GM12872 (cell line): ENCODE measurements around the gene PDSS1.

Experiments
- CTCF ChIP-seq: IDR thresholded peaks from 3 replicates; pipeline ENCODE4 v1.5.1; 2011; ENCODE audit warnings: low read depth, mild to moderate bottlenecking, low read length, moderate library complexity; ENCODE audit not compliant: insufficient read depth

The PDSS1 gene

DNA sequence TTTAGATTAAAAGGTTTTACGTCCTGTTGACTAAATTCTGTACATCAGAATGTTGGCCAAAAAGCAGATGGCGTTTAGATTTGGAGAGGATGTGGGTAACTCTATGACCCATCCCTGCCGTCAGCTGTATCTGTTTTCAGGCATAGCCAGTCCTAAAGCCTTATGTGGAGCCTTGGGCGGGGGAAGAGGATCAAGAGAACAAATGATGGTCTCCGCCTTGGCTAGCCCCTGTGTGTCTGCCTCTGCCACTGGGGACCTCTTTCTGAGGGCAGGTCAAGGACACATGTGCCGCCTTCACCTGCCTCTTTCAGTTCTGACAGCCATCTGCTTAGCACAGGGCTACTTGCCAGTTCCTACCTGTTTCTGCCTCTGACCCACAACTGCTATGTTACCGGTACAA, 24.1 kb downstream of the PDSS1 start:
- no peak for TF ChIP-seq CTCF

GRCh38 chr10:26723016-26723415, 25.5 kb downstream of the PDSS1 start:
- no peak for TF ChIP-seq CTCF

GRCh38 chr10:26725837-26726727, 28.6 kb downstream of the PDSS1 start:
- TF ChIP-seq CTCF, result peak; percentile 71

DNA sequence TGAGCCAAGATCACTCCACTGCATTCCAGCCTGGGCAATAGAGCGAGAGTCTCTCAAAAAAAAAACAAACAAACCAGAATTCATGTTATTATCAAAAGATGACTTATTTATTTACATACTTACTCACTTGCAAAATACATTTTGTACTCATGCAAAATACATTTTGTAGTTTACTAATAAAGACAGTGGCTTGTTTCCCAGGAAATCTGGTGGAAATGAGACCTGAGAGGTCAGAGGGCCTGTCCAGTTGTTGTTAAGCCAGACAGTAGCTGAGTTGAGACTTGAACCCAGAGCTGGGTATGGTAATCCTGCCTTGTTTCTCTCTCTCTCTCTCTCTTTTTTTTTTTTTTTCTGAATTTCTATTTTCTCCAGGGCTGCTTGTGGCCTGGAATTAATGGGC, 29.5 kb downstream of the PDSS1 start:
- no peak for TF ChIP-seq CTCF

DNA sequence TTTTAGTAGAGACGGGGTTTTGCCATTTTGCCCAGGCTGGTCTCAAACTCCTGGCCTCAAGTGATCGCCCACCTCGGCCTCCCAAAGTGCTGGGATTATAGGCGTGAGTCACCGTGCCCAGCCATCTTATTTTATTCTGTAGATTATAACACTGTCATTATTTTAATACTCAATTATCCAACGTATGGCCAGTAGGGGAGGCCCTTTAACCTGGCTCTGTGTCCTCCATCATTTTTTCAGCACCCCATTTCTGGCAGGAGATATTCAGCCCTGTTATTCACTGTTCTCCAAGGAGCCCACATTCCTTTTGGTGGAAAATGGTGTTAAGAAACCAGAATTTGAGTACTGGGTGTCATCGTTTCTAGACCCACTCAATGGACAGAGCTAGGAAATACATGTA, 31.5 kb downstream of the PDSS1 start:
- no peak for TF ChIP-seq CTCF

DNA sequence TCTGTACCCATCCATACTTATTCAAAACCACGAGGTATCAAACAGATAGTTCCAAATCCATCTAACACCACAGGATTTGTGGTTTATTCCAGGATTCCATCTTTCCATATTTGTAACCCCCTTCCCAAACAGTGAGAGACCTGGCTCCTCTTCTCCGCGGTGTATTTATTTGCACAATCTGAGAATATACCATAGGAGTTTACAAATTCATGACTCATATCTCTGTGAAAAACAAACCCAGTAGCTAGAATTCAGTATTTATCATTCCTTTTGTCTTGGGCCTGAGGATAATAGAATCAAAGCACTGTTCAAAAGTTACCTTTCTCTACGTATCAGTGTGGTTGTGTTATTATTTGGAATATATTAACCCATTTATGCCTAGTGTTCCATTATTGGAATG, 31.9 kb downstream of the PDSS1 start:
- TF ChIP-seq CTCF, result no peak

DNA sequence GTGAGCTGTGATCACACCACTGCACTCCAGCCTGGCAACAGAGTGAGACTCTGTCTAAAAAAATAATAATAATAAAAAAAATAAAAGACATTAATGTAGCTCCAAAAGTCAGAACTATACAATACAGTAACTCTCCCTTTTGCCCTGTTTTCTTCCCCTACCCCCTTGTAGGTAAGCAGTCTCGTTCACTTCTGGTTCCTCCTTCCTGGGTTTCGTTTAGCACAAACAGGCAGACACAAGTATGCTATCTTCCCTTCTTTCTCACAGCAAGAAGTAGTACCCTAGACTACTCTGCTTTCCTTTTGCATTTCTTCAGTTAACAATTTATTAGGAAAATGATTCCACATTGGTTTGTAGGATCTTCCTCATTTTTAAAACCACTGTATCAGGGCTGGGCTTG, 33.1 kb downstream of the PDSS1 start:
- no peak for TF ChIP-seq CTCF
